ENCODE measurements around the gene HOXA7. TPM values are rescaled to one million over a fixed set of nuclear protein-coding genes. Genes with fewer than 3 reads are reported as not detected.

HOXA7 gene
- total RNA-seq (2014; rRNA removed; shearing (Covaris generic)) = not detected in 2 replicates

DNA sequence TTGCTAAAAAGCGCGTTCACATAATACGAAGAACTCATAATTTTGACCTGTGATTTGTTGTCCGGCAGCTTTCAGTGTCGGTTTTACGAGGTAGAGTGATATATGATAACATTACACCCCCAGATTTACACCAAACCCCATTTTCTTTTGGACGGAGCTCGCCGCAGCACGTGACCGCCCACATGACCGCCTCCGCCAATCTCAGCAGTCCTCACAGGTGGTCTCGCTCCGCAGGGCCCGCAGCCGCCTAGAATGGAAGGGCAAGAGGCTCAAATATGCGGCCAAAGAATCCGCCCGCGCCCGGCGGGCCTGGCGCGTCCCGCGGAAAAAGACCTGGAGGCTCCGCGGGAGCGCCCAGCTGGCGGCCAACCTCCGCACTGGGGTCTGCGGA lies at the start of gene HOXA7:
Gene HOXA7 (minus strand): TSS at position 168 of the 391 bp plus-strand sequence. CDS start 130 bp downstream, at position 38.
- DNase-seq (ENCODE audit: low spot score) = no peak

- DNase-seq (ENCODE audit: low spot score) = no peak
Measured at GRCh38 chr7:27205325-27206280, 49.1 kb upstream of the HOXA7 start.

DNA sequence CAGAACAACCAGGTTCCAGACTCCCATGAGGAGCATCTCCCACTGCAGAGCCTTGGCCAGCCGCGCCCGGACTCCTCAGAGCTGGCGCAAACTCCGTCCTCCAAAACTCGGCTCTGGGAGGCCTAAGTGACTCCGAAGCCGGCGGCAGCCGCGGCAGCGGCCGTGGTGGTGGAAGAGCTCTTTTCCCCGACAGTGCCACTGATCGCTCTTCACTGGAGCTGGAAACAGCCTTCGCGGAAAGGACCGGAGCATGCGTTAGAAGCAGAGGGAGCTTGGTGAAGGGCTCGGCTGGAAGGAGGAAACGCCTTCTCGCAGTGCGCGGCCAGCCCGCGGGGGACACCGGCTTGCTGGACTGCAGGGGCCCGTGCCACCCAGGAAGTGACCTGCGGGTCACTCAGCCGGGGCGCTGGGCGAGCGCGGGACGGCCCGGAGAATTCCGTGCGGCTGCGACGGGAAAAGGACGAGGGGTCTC lies 48.4 kb upstream of the HOXA7 start:
- DNase-seq (ENCODE audit: low spot score) = no peak

DNA sequence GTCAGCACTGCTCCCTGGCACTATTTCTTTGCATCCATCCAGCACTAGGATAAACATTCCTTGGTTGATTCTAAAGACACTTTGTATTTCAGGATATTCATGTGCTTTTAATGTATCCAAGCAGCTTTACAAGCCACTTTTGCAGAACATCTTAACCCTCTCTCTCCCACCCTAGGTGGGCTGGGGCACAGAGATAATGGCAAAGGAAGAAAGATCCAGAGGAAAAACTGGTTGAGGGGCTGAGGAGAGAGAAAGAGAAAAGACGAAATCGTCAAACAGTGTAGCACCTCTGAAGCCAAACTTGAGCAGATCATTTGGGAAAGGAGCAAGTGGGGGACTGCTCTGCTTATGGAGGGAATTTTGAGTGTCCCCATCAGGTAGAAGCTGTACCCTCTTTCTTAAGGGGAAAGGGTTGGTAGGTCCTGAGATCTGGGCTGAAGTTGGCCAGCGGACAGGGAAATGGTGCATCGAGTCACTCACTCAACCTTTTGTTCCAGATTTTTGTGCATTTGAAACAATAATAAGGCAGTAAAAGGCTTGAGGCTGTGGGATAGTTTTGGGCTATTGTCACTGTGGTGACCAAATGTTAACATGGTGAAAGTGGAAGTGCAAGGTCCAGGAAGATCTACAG lies 47.6 kb upstream of the HOXA7 start:
- no peak for DNase-seq (ENCODE audit: low spot score)

- no peak for DNase-seq (ENCODE audit: low spot score)
Measured at GRCh38 chr7:27203365-27203953, 47.0 kb upstream of the HOXA7 start.

DNA sequence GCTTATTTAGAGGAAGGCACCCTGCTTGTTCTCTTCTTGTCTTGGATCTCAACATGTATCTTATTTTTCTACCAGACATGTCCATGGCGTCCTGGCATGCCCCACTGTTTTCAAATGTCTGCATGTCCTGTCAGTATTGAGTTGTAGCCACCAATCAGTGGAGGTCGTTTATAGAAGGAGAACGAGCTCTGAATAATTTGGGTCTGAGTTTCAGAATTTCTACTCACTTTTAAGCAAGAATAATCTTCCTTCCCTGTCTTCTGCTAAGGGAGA lies 46.3 kb upstream of the HOXA7 start:
- no peak for DNase-seq (ENCODE audit: low spot score)

DNA sequence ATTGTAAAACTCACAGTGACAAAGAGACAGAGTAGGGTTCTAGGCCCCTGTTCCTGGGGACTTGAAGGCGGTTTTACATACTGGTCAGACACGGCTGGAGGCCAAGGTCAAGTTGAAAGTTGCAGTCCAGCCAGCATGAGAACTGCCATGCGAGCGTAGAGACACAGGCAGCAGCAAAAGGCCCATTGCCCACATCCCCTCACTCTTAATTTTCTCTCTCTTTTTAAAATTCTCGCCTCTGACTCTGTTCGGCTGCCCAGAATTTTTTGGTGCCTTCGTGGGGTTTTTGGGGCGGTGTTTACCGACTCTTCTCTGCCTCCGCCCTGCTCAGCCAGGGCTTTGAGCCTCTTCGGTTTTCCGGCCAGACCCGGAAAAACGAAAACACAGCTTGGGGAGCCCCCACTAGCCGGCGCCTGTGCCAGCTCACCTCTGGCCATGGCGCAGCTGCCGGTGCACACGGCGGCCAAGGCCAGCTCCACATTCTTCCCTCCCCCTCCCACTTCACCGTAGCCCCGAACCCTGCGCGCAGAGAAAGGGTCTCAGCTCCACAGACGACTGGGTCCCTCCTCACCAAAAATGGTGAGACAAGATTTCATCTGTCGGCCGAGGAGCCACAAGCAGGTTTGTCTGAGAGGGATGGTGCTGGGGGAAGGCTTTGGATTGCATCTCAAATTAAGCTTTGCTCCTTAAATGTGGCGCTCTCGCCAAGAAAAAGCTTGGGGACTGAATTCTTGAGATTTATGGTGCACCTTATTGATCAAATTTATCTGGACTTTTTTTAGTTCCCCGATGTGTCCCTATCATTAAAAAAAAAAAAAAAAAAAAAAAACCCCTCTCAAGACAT lies 45.8 kb upstream of the HOXA7 start:
- no peak for DNase-seq (ENCODE audit: low spot score)

DNA sequence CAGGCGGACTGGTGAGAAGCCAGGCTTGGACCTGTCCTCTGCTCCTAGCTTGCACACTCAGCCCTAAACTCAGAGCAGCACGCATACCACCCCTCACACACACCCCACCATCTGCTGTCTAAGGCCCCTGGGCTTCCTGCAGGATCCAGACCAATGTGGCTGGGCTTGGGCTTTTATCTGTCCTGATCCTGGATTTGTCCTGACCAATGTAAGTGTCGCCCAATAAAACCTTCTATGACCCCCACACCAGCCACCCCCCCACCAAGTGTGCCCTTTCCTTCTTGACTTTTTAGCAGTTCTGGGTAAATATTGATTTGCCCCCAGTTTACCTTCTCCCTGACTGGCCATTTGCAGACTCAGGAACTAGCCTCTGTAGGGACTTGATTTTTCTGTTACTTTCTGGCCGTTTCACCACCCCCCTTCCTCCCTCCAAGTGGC lies 45.1 kb upstream of the HOXA7 start:
- DNase-seq (ENCODE audit: low spot score) = no peak

- DNase-seq (ENCODE audit: low spot score) = no peak
Measured at GRCh38 chr7:27200761-27201579, 44.5 kb upstream of the HOXA7 start.

- peak; percentile 41 for DNase-seq (ENCODE audit: low spot score)
Measured at GRCh38 chr7:27199849-27200760, 43.6 kb upstream of the HOXA7 start, which contains the start of gene HOXA13. TSS of gene HOXA13 (minus strand) at chr7:27200091. CDS start at chr7:27200077, 14 bp downstream.

- no peak for DNase-seq (ENCODE audit: low spot score)
Measured at GRCh38 chr7:27198871-27199801, 42.7 kb upstream of the HOXA7 start.

GRCh38 chr7:27198138-27198841 lies 41.8 kb upstream of the HOXA7 start:
- no peak for DNase-seq (ENCODE audit: low spot score)

DNA sequence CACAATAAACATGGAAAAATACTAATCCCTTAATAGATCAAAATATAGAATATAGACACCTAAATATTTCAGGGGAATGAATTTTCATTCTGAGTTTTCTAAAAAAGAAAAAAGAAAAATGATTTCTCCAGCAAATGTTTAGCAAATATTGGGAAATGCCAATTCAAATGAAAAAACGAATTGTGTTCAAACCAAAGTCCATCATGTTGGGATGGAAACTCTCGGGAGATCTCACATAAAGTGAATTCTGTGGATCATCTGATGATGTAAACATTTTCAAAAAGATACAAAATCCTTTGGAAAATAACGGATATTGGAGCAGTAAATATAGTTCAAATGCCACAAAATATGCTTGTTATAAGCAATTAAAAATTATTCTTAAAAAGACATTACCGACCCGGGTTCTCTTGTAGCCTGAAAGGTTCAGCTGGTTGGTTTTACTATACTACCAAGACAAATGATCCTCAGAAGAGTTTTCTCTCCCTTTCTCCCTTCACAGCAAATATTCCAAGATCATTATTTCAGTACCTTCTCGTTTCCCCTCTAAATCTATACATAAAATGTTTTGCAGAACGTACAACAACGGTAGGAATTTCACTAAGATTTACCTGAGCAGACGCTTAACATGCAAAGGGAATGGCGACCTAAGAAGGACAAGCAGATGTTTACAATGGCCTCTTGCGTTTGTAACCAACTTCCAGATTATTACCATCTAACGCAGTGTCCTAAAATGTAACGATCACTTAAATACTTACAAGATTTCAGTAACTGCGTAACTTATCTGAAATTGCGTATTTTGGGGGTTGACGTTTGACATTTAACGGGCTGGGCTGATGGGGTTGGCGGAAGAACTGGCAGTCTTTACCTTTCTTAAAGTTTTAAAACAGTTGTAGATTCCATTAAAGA lies 40.9 kb upstream of the HOXA7 start:
- no peak for DNase-seq (ENCODE audit: low spot score)

DNA sequence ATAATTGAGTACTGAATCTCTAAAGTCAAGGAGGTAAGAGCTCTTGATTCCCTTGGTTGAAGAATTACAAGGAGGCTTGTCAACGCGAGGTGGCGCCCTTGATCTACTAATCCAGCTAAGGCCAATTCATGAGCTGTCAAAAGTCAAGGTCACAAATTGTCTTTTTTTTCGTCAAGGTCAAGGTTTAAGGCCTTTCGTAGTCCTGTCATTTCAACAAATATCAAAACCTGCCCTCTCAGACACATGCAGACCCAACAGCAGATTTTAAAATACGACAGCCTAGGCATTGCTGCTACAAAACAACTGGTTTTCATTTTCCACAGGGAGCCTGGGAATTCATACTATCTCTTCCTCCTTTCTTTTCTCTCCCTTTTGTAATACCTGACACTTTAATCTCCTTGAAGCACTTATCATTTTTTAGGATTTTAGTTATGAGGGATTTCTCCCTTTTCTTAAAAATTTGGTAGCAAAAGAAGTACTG lies 39.9 kb upstream of the HOXA7 start:
- DNase-seq (ENCODE audit: low spot score) = peak; percentile 65

GRCh38 chr7:27194686-27195379 lies 38.4 kb upstream of the HOXA7 start:
- no peak for DNase-seq (ENCODE audit: low spot score)

- no peak for DNase-seq (ENCODE audit: low spot score)
Measured at GRCh38 chr7:27194002-27194352, 37.5 kb upstream of the HOXA7 start.
